Hepatocyte (in vitro differentiated cells): ENCODE data around the gene GPR89A. TPM values are rescaled to one million over a fixed set of nuclear protein-coding genes. Genes with fewer than 3 reads are reported as not detected.

Source experiments
- DNase-seq: peaks from one replicate; pipeline ENCODE4 v3.0.0-alpha.2; 2016; ENCODE audit warnings: low spot score
- H2AFZ ChIP-seq: fragments of 200-600 bp; sonication (generic); 2 replicates; pipeline ENCODE4 v1.6.0; 2016; ENCODE audit warnings: antibody characterized with exemption, mild to moderate bottlenecking
- H3K27ac ChIP-seq: fragments of 200-600 bp; sonication (generic); 2 replicates; pipeline ENCODE4 v1.5.1; 2016; ENCODE audit warnings: mild to moderate bottlenecking
- H3K27me3 ChIP-seq: fragments of 200-600 bp; sonication (generic); 2 replicates; pipeline ENCODE4 v1.6.1; 2016
- H3K36me3 ChIP-seq: fragments of 200-600 bp; sonication (generic); replicated peaks from 2 replicates; pipeline ENCODE4 v1.5.1; 2016; ENCODE audit warnings: low read depth; ENCODE audit not compliant: insufficient read depth
- H3K4me1 ChIP-seq: fragments of 200-600 bp; sonication (generic); 2 replicates; pipeline ENCODE4 v1.5.1; 2016; ENCODE audit warnings: mild to moderate bottlenecking, moderate library complexity; ENCODE audit not compliant: insufficient read depth
- H3K4me2 ChIP-seq: fragments of 200-600 bp; sonication (generic); 2 replicates; pipeline ENCODE4 v1.6.0; 2016
- H3K4me3 ChIP-seq: fragments of 200-600 bp; sonication (generic); 2 replicates; pipeline ENCODE4 v1.5.1; 2016; ENCODE audit warnings: mild to moderate bottlenecking
- H3K79me2 ChIP-seq: fragments of 200-600 bp; sonication (generic); 2 replicates; pipeline ENCODE4 v1.6.0; 2017; ENCODE audit warnings: mild to moderate bottlenecking
- H3K9me2 ChIP-seq: fragments of 200-600 bp; sonication (generic); replicated peaks from 2 replicates; pipeline ENCODE4 v1.6.0; 2017; ENCODE audit warnings: mild to moderate bottlenecking; ENCODE audit not compliant: insufficient read depth
- H3K9me3 ChIP-seq: fragments of 200-600 bp; sonication (generic); 2 replicates; pipeline ENCODE4 v1.5.1; 2016; ENCODE audit warnings: low read depth, mild to moderate bottlenecking
- H4K20me1 ChIP-seq: fragments of 200-600 bp; sonication (generic); 2 replicates; pipeline ENCODE4 v1.6.0; 2016; ENCODE audit warnings: mild to moderate bottlenecking; ENCODE audit not compliant: insufficient read depth, poor library complexity, severe bottlenecking
- EZH2 ChIP-seq: fragments of 200-600 bp; sonication (generic); IDR thresholded peaks from 2 replicates; pipeline ENCODE4 v1.6.1; 2016; ENCODE audit warnings: antibody characterized with exemption, mild to moderate bottlenecking, borderline replicate concordance
- EZH2phosphoT487 ChIP-seq: fragments of 200-600 bp; sonication (generic); IDR thresholded peaks from one replicate; pipeline ENCODE4 v1.6.1; 2018; ENCODE audit warnings: antibody characterized with exemption, mild to moderate bottlenecking, low read depth, moderate library complexity; ENCODE audit not compliant: unreplicated experiment, severe bottlenecking
- WGBS: methylation state at CpG from one replicate; pipeline ENCODE4 v1.1.6; 2016; ENCODE audit warnings: low lambda C conversion rate; ENCODE audit errors: missing lambda C conversion rate; 5-methylcytosine and 5-hydroxymethylcytosine counted together
- polyA plus RNA-seq: library from polyadenylated mRNA; unstranded; fragments of >200 nt; fragmentation: Nextera tagmentation; extraction: Ambion mirVana; gene quantifications from 2 replicates; pipeline ENCODE4 v1.2.1, GENCODE V29; 2016
- total RNA-seq: library from RNA; depleted of rRNA; stranded (reverse); fragments of >200 nt; gene quantifications from 2 replicates; pipeline ENCODE4 v1.2.3, GENCODE V29; 2014
- TF ChIP-seq, protein P1 (sequence below): fragments of 200-600 bp; sonication (generic); IDR thresholded peaks from 2 replicates; pipeline ENCODE4 v1.5.1; 2016; ENCODE audit warnings: antibody characterized with exemption, mild to moderate bottlenecking; ENCODE audit not compliant: poor library complexity

Gene GPR89A
- total and polyA plus RNA-seq, 2 experiments from 2014 or later = 29.5 to 39.7 TPM

DNA sequence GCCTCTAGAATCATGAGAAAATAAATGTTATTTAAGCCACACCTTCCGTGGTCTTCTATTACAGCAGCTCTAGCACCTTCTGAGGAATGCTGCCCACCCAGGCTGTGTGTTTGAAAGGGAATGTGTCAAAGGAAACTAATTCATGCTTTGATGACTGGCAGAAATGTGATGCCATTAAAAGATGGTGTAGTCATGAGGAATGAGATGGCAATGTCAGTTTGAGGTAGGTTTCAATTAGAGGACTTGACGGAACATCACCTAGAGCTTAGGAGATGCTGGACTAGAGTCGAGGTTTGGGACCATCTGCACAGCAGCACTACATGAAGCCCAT lies 88.8 kb downstream of the GPR89A start:
- TF ChIP-seq EZH2phosphoT487 (no peak), EZH2 (no peak)
- TF ChIP-seq, protein P1, sequence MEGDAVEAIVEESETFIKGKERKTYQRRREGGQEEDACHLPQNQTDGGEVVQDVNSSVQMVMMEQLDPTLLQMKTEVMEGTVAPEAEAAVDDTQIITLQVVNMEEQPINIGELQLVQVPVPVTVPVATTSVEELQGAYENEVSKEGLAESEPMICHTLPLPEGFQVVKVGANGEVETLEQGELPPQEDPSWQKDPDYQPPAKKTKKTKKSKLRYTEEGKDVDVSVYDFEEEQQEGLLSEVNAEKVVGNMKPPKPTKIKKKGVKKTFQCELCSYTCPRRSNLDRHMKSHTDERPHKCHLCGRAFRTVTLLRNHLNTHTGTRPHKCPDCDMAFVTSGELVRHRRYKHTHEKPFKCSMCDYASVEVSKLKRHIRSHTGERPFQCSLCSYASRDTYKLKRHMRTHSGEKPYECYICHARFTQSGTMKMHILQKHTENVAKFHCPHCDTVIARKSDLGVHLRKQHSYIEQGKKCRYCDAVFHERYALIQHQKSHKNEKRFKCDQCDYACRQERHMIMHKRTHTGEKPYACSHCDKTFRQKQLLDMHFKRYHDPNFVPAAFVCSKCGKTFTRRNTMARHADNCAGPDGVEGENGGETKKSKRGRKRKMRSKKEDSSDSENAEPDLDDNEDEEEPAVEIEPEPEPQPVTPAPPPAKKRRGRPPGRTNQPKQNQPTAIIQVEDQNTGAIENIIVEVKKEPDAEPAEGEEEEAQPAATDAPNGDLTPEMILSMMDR = no peak
- no peak overlapping the region for H3K4me3 ChIP-seq
- no peak overlapping the region for H2AFZ ChIP-seq
- H3K36me3 ChIP-seq = no peaks in the 10 kb centered on the region
- no peaks in the 10 kb centered on the region for H3K4me1 ChIP-seq
- DNase-seq = no peak
- H4K20me1 ChIP-seq = no peaks in the 10 kb centered on the region
- H3K9me2 ChIP-seq = no peaks in the 10 kb centered on the region
- WGBS = 92% methylated on average over 3 of the region's 3 CpGs
- peaks cover 4% of the 10 kb centered on the region for H3K79me2 ChIP-seq
- no peak overlapping the region for H3K4me2 ChIP-seq
- H3K27me3 ChIP-seq = no peaks in the 10 kb centered on the region
- H3K27ac ChIP-seq = no peak overlapping the region
- H3K9me3 ChIP-seq = no peaks in the 10 kb centered on the region

DNA sequence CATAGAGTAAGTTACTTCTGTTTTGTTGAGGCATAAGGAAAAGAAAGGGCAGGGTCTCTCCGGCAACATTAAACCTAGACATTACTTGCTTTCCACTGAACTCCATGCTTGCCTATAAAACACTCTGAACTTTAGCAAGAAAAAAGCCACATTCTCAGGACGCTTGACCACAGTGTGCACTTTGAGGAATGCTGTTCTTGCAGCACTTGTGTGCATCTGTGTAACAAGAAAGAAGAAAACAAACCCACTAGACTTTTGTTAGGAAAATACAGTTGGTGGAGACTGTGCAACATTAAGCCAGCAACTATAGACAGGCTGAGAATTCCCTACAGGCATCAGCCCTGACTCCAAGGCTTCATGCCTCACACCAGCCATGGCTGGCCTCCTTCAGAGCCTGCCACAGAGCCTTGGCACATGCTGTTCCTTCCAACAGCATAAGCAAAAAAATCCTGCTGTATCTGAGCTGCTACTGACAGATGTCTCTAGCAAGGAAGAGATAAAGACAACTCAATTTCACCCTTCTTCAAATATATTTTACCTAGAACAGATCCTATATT lies 93.6 kb downstream of the GPR89A start:
- no peak overlapping the region for H3K27ac ChIP-seq
- no peak overlapping the region for H2AFZ ChIP-seq
- no peak for TF ChIP-seq EZH2
- TF ChIP-seq, protein P1 = no peak
- no peak for TF ChIP-seq EZH2phosphoT487
- no peaks in the 10 kb centered on the region for H4K20me1 ChIP-seq
- H3K36me3 ChIP-seq = no peaks in the 10 kb centered on the region
- peaks cover 28% of the 10 kb centered on the region for H3K79me2 ChIP-seq
- DNase-seq = no peak
- H3K4me3 ChIP-seq = no peak overlapping the region
- no peaks in the 10 kb centered on the region for H3K27me3 ChIP-seq
- no peaks in the 10 kb centered on the region for H3K9me3 ChIP-seq
- H3K9me2 ChIP-seq = no peaks in the 10 kb centered on the region
- WGBS = 57% methylated on average over 2 of the region's 2 CpGs
- peaks cover 6% of the 10 kb centered on the region for H3K4me1 ChIP-seq
- no peak overlapping the region for H3K4me2 ChIP-seq

DNA sequence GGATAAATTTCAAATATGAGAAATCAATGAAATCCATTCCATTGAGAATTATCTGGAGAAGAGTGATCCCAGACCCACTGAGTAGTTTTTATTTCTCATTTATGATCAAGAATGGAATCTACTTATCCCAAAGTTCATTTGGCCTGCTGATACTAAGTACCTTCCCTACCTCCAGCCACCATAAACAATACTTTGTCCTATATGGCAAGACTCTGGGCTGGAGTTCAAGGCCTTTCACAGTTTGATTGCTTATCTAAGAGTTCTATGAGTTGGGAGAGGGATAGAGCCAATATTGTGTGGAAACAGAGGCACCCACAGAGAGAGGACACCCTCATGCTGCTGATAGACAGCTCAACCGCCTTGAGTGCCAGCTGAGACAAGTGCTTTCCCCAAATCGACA lies 94.3 kb downstream of the GPR89A start:
- no peaks in the 10 kb centered on the region for H3K9me2 ChIP-seq
- no peaks in the 10 kb centered on the region for H3K27me3 ChIP-seq
- H3K36me3 ChIP-seq = no peaks in the 10 kb centered on the region
- no peaks in the 10 kb centered on the region for H4K20me1 ChIP-seq
- H3K4me3 ChIP-seq = no peak overlapping the region
- 87% methylated on average over 2 of the region's 2 CpGs for WGBS
- DNase-seq = no peak
- H3K4me1 ChIP-seq = peaks cover 13% of the 10 kb centered on the region
- H2AFZ ChIP-seq = no peak overlapping the region
- H3K4me2 ChIP-seq = no peak overlapping the region
- H3K79me2 ChIP-seq = peaks cover 28% of the 10 kb centered on the region
- H3K27ac ChIP-seq = no peak overlapping the region
- no peak for TF ChIP-seq EZH2
- TF ChIP-seq, protein P1 = no peak
- TF ChIP-seq EZH2phosphoT487 = no peak
- no peaks in the 10 kb centered on the region for H3K9me3 ChIP-seq

DNA sequence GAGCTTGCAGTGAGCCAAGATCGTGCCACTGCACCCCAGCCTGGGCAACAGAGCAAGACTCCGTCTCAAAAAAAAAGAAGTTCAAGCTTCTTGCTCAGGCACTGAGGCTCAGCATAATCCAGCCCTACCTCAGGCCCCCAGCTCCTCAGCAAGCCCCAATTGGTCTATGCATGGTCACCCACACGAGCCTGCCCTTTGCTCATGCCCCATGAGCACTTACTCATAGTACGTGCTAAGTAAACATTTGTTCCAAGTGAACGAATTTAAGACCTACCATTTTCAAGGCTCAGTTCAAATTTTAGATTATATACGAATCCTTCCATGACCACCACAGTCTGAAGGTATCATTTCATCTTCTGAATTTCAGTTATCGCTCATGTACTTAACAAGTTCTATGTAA lies 95.0 kb downstream of the GPR89A start:
- no peak overlapping the region for H3K4me2 ChIP-seq
- H3K27ac ChIP-seq = no peak overlapping the region
- no peak overlapping the region for H2AFZ ChIP-seq
- H3K36me3 ChIP-seq = no peaks in the 10 kb centered on the region
- no peak for TF ChIP-seq EZH2phosphoT487
- no peak for TF ChIP-seq EZH2
- TF ChIP-seq, protein P1 = no peak
- H3K27me3 ChIP-seq = no peaks in the 10 kb centered on the region
- peaks cover 18% of the 10 kb centered on the region for H3K4me1 ChIP-seq
- WGBS = 89% methylated on average over 7 of the region's 7 CpGs
- H4K20me1 ChIP-seq = no peaks in the 10 kb centered on the region
- no peaks in the 10 kb centered on the region for H3K9me3 ChIP-seq
- H3K79me2 ChIP-seq = peaks cover 24% of the 10 kb centered on the region
- no peaks in the 10 kb centered on the region for H3K9me2 ChIP-seq
- DNase-seq = no peak
- H3K4me3 ChIP-seq = no peak overlapping the region
